Anterior cingulate cortex (tissue), 58 donors: Measurements from ENCODE around the gene SMAD6.

Source experiments
- DNase-seq, 58 donors: peaks; one replicate each; lab custom pipeline; 2025; lab: John Stamatoyannopoulos, UW

SMAD6 gene

DNA sequence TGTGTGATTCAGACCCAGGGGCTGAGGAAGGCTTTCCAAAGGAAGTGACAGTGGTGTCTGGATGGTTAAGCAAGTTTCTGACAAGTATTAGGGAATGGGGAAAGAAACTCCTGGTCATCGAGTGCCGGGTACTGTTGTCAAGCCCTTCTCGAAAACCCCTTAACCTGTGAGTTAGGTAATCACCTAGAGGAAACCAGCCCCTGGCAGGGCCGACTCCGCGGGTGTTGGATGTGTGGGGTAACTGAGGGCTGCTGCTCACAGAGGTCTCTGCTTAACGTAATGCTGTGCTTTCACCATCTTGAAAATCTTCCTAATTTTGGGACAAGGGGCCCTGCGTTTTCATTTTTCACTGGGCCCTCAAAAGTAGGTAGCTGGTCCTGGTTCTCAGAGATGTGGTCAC is 67.0 kb downstream of the SMAD6 start:
- DNase-seq, result no peak

DNA sequence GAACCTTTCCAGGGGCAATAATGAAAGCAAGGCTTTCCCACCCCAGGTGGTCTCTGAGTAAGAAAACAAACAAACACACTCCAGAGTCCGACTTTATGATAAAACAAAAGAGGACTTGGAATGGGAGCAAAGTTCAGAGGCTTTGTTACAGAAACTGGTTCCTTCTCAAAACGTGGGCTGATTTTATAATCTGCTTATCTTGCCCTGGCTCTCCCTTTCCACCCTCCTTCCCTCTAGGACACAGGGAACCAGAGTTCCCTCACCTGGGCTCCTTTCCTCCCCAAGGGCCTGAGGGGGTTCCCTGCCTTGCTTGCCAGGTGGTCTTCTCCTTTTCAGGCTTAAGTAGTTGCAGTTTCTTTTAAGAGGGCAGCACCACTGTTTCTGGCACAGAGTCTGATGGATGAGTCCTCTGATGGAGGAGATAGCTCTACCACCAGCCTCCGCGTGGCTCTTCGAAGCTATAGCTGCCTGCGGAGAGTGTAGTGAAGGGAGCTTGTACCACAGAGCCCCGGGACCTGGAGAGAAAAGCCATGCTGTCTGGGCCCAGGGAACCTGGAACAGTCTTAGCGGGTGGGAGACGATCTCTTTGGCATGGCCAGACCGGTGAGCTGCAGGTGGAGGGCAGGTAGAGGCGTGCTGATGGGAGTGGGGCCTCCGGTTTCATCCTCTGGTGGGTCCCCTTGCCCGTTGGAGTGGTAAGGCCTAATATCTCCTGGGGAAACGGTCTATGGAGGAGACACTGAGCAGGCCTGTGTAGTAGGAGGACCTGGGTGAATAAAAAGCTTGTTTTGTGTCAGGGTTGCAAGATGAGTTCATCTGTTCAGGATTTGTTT is 68.7 kb downstream of the SMAD6 start:
- no peak for DNase-seq

DNA sequence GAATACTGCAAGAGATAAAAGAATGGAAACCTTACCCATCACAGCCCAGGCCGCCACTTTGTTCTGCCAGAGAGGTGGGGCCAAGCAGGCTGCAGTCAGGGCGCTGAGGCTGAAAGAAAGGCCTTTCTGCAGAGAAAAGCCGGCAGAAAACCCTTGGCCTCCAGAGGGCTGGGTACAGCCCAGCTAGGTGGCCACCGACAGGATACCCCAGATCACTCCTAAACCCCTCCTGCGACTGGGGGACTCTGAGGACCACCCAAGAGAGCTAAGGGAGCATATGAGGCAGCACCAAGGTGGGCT is 69.3 kb downstream of the SMAD6 start:
- no peak for DNase-seq

DNA sequence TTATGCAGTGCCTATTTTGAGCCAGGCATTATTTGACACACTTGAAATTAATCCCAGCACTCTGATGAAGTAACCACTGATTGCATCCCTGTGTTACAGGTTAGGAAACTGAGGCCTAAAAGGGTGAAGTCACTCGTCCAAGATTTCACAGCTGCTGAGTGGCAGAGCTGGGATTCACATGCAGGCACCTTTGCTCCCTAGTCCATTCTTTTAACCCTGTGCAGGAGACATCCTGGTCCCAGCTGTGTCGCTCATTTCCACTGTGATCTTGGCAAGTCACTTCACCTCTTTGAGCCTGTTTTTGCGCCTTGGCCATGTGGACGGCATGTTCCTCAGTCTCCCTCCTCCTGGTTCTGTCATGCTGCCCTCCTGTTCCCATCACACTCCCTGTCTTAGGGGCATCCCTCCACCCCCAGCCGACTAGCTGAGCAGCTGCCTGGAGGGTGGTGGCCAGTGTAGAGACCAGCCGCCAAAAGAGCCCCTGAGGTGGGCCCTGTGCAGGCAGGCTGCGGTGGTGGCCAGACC is 70.6 kb downstream of the SMAD6 start:
- DNase-seq, result no peak

DNA sequence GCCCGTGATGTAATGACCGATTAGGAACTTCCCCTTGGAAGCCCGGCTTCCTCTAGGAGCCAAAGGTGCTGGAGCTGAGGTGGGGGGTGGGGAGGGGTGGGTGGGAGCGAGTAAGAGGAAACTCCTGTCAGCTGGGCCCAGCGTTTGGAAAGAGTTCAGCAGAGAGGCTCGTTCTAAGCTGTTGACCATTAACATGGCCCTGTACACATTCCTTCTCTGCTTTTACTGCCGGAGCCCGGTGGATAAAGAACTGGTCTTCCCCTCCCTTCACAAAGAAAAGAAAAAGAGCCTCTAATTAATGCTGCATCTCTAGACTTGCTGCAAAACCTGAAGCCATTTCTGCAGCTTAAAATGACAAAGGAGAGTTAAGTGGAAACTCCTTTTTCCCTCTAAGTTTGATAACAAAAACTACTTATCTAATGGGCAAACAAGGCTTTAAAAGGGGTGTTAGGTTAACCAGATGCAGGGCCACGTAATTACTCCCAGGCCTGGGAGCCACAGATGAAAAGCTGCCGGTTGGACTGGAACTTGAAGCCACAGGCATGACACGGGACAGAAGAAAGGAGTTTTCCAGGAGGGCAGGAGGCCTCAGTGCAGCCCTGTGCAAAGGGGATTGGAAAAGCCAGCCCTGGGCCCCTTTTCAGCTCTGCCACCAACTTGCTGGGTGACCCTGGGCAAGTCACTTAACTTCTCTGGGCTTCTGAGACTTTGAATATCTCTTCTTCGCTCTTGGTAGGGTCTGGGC is 71.3 kb downstream of the SMAD6 start:
- no peak for DNase-seq

DNA sequence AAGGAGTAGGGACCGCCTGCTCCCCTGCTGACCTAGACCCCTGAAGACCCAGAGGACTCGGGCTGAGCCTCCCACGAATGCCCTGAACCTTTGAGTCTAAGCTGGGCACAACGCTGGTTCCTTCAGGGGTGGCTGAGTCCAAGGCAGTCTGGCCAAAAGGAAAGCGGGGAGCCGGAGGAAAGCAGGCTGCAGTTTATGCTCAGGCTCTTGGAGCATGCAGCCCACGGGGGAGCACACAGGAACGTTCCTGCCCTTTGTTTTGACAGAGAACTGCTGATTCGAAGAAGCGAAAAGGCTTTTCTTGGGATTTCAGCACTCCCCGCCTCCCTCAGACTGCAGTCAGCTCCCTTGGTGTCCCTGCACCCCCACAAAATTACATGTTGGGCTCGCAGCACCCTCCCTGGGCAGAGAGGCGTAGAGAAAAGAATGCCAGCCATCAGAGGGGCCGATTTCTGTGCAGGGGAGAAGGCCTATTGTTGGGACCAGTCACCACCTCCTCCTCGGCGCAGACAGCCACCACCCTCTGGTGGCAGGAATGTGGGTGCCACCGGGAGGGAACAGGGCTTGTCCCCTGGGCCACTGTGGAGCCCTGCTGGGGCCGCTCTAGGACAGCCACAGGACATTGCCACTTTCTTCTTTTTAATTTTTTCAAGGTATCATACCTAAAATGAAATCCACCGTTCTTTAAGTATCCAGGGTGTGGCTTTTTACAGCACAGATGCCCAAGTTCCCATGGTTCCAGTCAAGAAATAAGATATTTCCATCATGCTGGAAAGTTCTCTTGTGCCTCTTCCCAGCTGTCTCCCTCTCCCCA is 72.2 kb downstream of the SMAD6 start:
- peak in 53 of 58 donors; percentile 6 to 74 (median 46) for DNase-seq

DNA sequence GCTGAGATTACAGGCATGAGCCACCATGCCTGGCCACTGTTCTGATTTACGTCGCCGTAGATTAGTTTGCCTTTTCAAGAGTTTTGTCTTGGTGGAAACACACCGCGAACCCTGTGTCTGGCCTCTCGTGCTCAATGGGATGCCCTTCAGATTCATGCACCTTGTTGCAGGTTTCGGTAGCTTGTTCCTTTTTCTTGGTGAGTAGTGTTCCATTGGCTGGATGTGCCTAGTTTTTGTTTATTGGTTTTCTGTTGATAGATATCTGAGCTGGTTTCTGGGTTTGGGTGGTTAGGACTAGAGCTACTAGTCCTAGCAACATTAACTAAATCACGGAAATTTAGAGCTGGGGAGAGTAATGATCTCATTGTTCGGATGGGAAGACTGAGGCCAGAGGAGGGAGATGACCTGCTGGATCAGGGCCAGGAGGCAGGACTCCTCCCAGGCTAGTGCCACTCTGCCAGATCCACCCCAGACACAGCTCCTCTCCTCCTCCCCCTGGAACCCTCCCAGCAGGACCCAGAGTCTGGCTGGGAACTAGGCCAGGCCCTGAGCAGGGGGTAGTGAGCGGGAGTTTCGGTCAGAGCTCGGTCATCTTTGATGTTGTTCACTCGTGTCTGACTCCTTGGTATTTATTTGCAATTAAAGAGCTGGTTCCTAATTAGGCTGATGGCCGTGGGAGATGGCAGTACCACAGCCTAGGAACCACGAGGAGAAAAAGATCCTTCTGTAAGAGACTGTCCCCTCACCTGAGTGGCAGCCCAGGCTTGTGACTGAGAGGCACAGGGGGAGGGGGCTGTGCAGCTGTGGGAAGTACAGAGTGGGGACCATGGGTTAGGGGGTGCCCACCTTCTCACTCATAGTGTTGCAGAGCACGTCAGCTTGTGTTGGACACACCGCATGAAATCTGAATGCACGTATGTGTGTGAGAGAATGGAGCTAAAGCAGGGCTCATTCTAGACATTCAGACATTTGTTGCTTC is 73.4 kb downstream of the SMAD6 start:
- DNase-seq, result peak in 15 of 58 donors; percentile 4 to 64 (median 33)

DNA sequence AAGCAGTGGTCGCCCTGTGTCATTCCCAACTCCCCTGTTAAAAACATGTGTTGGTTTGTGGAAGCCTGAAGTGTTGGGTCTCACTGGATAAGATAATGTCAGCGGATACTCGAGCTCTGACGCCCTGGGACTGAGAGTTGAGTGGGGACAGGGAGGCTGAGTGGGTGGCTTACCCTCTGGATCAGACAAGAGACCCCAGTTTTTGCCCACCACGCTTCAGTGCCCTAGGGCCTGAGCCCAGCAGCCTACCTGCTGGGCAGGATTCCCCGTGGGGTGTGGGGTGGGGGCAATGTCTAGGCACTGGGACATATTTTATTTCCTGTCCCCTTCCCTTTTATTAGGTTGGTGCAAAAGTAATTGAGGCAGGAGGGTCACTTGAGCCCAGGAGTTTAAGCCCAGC is 75.0 kb downstream of the SMAD6 start:
- no peak for DNase-seq

DNA sequence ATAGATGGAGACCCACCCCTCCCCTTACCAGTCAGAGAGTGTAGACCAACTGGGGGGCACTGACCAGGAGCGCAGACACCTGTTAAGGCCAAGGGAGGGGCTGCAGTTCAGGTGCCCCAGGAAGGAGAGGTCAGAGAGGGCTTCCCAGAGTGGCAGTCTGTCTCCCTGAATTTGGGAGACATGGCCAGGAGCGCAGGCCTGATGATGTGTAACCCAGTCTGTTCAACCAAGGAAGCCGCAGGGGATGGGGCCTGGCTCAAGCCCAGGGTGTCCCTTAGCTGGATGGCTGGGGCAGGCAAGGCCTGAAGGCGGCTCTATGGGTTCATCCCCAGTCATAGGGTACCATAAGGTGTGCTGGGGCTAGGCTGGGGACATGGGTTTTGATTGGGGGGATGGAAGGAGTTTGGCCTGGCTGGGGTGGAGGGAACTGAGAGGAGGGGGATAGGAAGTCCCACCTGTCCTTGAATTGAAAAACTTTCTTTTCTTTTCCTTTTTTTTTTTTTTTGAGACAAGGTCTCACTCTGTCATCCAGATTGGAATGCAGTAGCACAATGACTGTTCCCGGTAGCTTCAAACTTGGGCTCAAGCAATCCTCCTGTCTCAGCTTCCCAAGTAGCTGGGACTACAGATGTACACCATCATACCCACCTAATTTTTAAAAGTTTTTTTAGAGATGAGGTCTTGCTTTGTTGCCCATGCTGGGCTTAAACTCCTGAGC is 75.7 kb downstream of the SMAD6 start:
- no peak for DNase-seq

DNA sequence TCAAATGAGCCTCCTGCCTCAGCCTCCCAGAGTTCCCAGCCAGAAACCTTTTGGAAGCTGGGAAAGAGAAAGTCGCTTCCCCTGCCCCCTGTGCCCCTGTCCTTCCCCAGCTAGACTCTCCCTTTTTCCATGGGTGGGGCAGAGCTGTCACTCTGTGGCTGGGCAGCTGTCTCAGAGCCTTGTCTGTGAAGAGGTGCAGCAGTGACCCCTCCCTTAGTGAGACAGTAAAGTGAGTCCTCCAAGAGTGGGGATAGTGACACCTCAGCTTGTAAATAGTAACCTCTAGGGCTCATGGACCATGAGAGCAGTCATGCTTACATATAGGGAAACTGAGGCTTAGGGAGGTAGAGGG is 76.3 kb downstream of the SMAD6 start:
- DNase-seq, result no peak

DNA sequence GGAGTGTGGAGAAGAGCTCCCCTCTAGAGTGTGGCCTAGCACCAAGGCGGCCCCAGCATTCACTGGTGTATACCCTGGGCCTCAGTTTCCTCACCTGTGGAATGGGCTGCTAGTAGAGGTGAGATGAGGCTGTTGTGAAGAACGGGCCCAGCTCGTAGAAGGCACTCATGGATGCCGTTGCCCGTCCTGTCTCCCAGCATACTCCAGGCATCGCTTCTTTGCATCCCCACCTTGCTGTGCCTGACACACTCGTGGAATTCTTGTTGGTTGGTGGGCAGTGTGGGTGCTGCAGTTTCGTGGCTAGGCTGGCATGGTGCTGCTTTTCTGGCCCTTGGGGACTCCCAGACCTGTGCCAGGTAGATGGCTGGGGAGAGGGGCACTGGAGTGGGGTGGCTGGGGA is 76.7 kb downstream of the SMAD6 start:
- no peak for DNase-seq

DNA sequence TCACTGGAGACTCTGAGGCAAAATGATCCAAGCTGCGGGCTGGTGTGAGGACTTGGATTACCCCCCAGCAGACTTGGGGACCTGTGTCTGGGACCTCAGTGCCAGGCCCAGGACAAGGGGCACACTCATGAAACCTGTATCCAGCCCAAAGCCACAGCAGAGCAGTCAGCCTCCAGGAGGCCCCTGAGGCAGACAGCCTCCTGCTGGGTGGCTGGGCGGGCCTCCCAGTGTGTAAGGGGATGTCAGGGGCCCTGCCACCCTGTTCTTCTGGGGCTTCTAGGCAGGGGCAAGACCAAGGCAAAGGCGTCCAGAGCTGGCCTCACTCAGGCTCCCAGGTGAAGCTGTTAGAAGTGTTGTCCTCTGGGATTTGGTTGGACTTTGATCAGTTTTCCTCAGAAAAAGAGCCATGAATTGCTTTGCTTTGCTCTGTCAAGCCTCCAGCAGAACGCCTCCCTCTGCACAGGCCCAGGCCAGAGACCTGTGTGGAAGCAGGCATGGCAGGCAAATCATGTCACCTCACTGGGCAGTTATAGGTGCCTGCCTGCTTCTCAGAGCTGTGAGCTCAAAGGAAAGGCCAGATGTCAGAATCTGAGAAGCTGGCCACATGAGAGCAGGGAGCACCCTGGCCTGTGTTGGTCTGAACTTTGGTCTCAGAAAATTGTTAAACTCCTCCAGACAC is 77.4 kb downstream of the SMAD6 start:
- no peak for DNase-seq

DNA sequence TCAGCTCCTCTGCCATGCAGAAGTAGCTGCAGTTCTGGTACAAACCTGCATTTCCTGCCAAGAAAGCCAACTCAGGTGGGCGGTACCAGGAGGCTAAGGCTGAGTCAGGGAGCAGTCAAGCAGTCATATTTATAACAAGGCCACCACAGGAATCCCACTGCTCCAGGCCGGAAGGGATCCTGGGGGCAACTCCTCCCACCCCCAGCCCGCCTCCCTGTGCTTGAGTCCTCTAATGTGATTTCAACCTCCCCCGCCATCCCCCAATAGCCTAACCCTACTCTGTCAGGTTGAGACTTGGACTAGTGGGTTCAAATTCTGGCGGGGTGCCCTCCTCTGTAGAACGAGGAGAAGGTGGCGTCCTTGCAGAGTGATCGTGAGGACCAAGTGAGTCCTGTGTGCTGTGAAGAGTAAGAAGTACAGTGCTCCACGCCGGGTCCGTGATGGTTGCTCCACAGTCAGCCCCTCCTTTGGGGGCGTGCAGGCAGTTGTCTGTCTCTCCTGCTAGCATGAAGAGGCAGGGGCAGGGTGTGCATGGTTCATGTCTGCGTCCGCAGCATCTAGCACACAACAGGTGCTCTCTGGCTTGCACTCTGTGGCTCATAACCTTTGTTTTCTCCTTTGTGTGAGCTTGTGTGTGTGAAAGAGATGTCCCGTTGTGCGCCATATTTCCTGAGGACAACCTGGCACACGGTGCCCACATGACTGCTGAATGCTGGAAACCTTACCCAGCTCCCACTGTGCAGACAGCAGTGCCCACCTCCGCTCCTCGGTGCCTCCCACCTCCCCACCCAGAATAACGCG is 78.3 kb downstream of the SMAD6 start:
- no peak for DNase-seq

DNA sequence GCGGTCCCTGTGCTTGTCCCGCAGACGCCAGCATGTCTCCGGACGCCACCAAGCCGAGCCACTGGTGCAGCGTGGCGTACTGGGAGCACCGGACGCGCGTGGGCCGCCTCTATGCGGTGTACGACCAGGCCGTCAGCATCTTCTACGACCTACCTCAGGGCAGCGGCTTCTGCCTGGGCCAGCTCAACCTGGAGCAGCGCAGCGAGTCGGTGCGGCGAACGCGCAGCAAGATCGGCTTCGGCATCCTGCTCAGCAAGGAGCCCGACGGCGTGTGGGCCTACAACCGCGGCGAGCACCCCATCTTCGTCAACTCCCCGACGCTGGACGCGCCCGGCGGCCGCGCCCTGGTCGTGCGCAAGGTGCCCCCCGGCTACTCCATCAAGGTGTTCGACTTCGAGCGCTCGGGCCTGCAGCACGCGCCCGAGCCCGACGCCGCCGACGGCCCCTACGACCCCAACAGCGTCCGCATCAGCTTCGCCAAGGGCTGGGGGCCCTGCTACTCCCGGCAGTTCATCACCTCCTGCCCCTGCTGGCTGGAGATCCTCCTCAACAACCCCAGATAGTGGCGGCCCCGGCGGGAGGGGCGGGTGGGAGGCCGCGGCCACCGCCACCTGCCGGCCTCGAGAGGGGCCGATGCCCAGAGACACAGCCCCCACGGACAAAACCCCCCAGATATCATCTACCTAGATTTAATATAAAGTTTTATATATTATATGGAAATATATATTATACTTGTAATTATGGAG is 79.1 kb downstream of the SMAD6 start:
- DNase-seq, result no peak

DNA sequence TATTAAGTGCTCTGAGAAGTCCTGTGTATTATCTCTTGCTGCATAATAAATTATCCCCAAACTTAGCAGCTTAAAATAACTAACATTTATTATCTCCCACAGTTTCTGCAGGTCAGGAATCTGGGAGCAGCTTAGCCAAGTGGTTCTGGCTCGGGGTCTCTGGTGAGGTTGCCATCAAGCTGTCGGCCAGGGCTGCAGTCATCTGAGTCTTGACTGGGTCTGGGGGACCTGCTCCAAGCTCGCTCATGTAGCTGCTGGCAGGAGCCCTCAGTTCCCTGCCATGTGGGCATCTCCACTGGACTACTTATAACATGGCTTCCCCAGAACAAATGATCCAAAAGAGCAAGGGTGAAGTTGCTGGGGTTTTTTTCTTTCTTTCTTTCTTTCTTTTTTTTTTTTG is 80.7 kb downstream of the SMAD6 start:
- no peak for DNase-seq

DNA sequence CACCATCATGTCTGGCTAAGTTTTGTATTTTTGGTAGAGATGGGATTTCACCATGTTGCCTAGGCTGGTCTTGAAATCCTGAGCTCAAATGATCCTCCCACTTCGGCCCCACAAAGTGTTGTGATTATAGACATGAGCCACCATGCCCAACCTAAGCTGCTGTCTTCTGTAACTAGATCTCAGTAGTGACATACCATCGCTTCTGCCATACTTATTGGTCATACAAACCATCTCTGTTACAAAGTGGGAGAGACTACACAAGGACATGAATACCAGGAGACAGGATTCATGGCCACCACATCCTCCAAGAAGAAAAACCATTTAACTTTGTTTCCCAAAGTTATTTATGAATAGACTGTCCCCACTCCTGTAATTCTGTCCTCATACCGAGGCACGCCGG is 81.3 kb downstream of the SMAD6 start:
- DNase-seq, result no peak

DNA sequence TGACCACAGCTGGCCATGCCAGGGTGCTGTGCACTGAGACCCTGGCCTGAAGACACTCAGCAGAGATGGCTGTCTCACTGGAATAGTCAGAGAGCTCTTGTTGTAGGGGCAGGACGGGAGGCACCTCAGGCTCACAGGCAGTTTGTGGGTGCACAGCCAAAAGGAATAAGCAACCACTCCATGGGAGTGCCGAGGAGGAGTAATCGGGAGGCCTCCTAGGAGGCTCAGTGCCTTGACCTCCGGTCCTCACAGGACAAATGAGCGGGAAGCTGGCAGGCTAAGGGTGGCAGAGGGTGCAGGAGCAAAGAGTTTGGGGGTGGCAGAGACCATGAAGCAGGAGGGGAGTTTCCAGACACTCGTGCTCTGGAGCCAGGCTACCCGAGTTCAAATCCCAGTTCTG is 81.7 kb downstream of the SMAD6 start:
- no peak for DNase-seq
